Measurements from ENCODE around the gene QRICH1.

GRCh38 chr3:48997102-48997635 lies 96.7 kb downstream of the QRICH1 start:
- TF ChIP-seq CTCF (IDR thresholded peaks at IDR 0.05) = no peak
- no peak for TF ChIP-seq POLR2A (IDR thresholded peaks at IDR 0.05)

Measured in testis (tissue), 2 donors.